ENCODE measurements around the gene PYCR2. TPM values are rescaled to one million over a fixed set of nuclear protein-coding genes. Genes with fewer than 3 reads are reported as not detected.

The PYCR2 gene
- polyA plus RNA-seq, 3 donors, result 21.4 to 72.5 (median 26.6) TPM

- H3K4me3 ChIP-seq (replicated peaks in 1 of 3; ENCODE audit: low read depth in 2 of 3, low read length in 3 of 3), result no peak overlapping the region
- H3K36me3 ChIP-seq (replicated peaks in 1 of 2; ENCODE audit: control insufficient read depth in 1 of 2, insufficient read depth in 2 of 2, low read length in 2 of 2), result no peaks in the 10 kb centered on the region
- H3K4me2 ChIP-seq (replicated peaks; ENCODE audit: extremely low read depth, low read length, poor library complexity, severe bottlenecking), result no peak overlapping the region
- no peak for TF ChIP-seq CTCF (IDR thresholded peaks at IDR 0.05)
- DNase-seq, result no peak
- H3K27me3 ChIP-seq (ENCODE audit: control insufficient read depth in 2 of 2, insufficient read depth in 2 of 2, low read length in 2 of 2), result no peaks in the 10 kb centered on the region
- no peak overlapping the region for H3K4me3 Mint-ChIP-seq
- no peak overlapping the region for H3K9ac ChIP-seq (ENCODE audit: insufficient read depth, low read length, poor library complexity, severe bottlenecking)
- H3K36me3 Mint-ChIP-seq, result no peaks in the 10 kb centered on the region
- H3K9me3 ChIP-seq (replicated peaks in 1 of 2; ENCODE audit: control insufficient read depth in 1 of 2, insufficient read depth in 1 of 2, low read length in 2 of 2), result no peaks in the 10 kb centered on the region
- no peak overlapping the region for H2AFZ ChIP-seq (ENCODE audit: insufficient read depth, low read depth, low read length, poor library complexity, severe bottlenecking)
- peaks cover 7% of the 10 kb centered on the region for H3K4me1 Mint-ChIP-seq
- H3K9me3 Mint-ChIP-seq, result no peaks in the 10 kb centered on the region
- intact Hi-C loops (cut with micrococcal nuclease), result no loop called here
- 61% methylated on average over 3 of the region's 4 CpGs for WGBS (ENCODE audit: insufficient coverage)
- H3K4me1 ChIP-seq (ENCODE audit: control insufficient read depth in 1 of 2, insufficient read depth in 2 of 2, low read length in 2 of 2), result no peaks in the 10 kb centered on the region
- H4K20me1 ChIP-seq (ENCODE audit: insufficient read depth, low read length), result no peaks in the 10 kb centered on the region
- no peaks in the 10 kb centered on the region for H3K79me2 ChIP-seq (ENCODE audit: insufficient read depth, low read length)
- H3K27ac Mint-ChIP-seq, result no peak overlapping the region
- H3K27me3 Mint-ChIP-seq (ENCODE audit: low read depth in 3 of 3), result peaks cover 0 to 2% (median 1%) of the 10 kb centered on the region in 3 donors
- H3K27ac ChIP-seq (ENCODE audit: low read depth in 1 of 2, low read length in 2 of 2), result no peak overlapping the region
These were observed 24.8 kb downstream of the PYCR2 start for GRCh38 chr1:225899044-225899925.

GRCh38 chr1:225897595-225898514 is 26.2 kb downstream of the PYCR2 start:
- H3K4me3 ChIP-seq (replicated peaks in 1 of 3; ENCODE audit: low read depth in 2 of 3, low read length in 3 of 3), result no peak overlapping the region
- TF ChIP-seq CTCF (IDR thresholded peaks at IDR 0.05), result no peak
- WGBS (ENCODE audit: insufficient coverage), result 97% methylated on average over 15 of the region's 19 CpGs
- no peak overlapping the region for H3K4me3 Mint-ChIP-seq
- H2AFZ ChIP-seq (ENCODE audit: insufficient read depth, low read depth, low read length, poor library complexity, severe bottlenecking), result no peak overlapping the region
- H3K4me2 ChIP-seq (replicated peaks; ENCODE audit: extremely low read depth, low read length, poor library complexity, severe bottlenecking), result no peak overlapping the region
- peaks cover 0 to 4% (median 3%) of the 10 kb centered on the region in 3 donors for H3K27me3 Mint-ChIP-seq (ENCODE audit: low read depth in 3 of 3)
- no peaks in the 10 kb centered on the region for H3K9me3 Mint-ChIP-seq
- H3K4me1 Mint-ChIP-seq, result peaks cover 7% of the 10 kb centered on the region
- no peak overlapping the region for H3K9ac ChIP-seq (ENCODE audit: insufficient read depth, low read length, poor library complexity, severe bottlenecking)
- H3K79me2 ChIP-seq (ENCODE audit: insufficient read depth, low read length), result no peaks in the 10 kb centered on the region
- H3K4me1 ChIP-seq (ENCODE audit: control insufficient read depth in 1 of 2, insufficient read depth in 2 of 2, low read length in 2 of 2), result no peaks in the 10 kb centered on the region
- peak overlapping the region in 1 of 7 donors; percentile 34 for H3K27ac Mint-ChIP-seq
- no peak overlapping the region for H3K27ac ChIP-seq (ENCODE audit: low read depth in 1 of 2, low read length in 2 of 2)
- H3K36me3 ChIP-seq (replicated peaks in 1 of 2; ENCODE audit: control insufficient read depth in 1 of 2, insufficient read depth in 2 of 2, low read length in 2 of 2), result no peaks in the 10 kb centered on the region
- intact Hi-C loops (cut with micrococcal nuclease), result no loop called here
- no peaks in the 10 kb centered on the region for H3K27me3 ChIP-seq (ENCODE audit: control insufficient read depth in 2 of 2, insufficient read depth in 2 of 2, low read length in 2 of 2)
- H3K9me3 ChIP-seq (replicated peaks in 1 of 2; ENCODE audit: control insufficient read depth in 1 of 2, insufficient read depth in 1 of 2, low read length in 2 of 2), result no peaks in the 10 kb centered on the region
- no peak for DNase-seq
- H3K36me3 Mint-ChIP-seq, result no peaks in the 10 kb centered on the region
- no peaks in the 10 kb centered on the region for H4K20me1 ChIP-seq (ENCODE audit: insufficient read depth, low read length)
